Vagina (tissue), 2 donors: Measurements from ENCODE around the gene LMTK3.

ENCODE experiments used
- POLR2A ChIP-seq, 2 donors: fragments of 450-650 bp; IDR thresholded peaks; one replicate each; pipeline ENCODE4 v1.6.1; 2017; ENCODE audit warnings: antibody characterized with exemption in 2 of 2, mild to moderate bottlenecking in 2 of 2, moderate library complexity in 2 of 2
- POLR2AphosphoS5 ChIP-seq, 2 donors: sonication (generic); formaldehyde crosslinking; IDR thresholded peaks; one replicate each; pipeline ENCODE4 v1.9.0; 2017; ENCODE audit warnings: antibody characterized with exemption in 2 of 2, mild to moderate bottlenecking in 2 of 2, low read depth in 1 of 2; ENCODE audit not compliant: insufficient read depth in 1 of 2
- TF ChIP-seq, protein P1 (sequence below), 3 experiments: fragments of 450-650 bp in 2 of 3; fragments of 200-600 bp in 1 of 3; sonication (generic) in 1 of 3; IDR thresholded peaks; one replicate each; pipeline ENCODE4 v1.5.1; 2017 to 2019; ENCODE audit warnings: antibody characterized with exemption in 3 of 3, mild to moderate bottlenecking in 2 of 3, moderate library complexity in 2 of 3

- TF ChIP-seq, protein P1, sequence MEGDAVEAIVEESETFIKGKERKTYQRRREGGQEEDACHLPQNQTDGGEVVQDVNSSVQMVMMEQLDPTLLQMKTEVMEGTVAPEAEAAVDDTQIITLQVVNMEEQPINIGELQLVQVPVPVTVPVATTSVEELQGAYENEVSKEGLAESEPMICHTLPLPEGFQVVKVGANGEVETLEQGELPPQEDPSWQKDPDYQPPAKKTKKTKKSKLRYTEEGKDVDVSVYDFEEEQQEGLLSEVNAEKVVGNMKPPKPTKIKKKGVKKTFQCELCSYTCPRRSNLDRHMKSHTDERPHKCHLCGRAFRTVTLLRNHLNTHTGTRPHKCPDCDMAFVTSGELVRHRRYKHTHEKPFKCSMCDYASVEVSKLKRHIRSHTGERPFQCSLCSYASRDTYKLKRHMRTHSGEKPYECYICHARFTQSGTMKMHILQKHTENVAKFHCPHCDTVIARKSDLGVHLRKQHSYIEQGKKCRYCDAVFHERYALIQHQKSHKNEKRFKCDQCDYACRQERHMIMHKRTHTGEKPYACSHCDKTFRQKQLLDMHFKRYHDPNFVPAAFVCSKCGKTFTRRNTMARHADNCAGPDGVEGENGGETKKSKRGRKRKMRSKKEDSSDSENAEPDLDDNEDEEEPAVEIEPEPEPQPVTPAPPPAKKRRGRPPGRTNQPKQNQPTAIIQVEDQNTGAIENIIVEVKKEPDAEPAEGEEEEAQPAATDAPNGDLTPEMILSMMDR (IDR thresholded peaks at IDR 0.05), result no peak
- TF ChIP-seq POLR2A (IDR thresholded peaks at IDR 0.05) (no peak), POLR2AphosphoS5 (IDR thresholded peaks at IDR 0.05; ENCODE audit: insufficient read depth in 1 of 2, low read depth in 1 of 2) (no peak)
Observed at GRCh38 chr19:48456864-48457263, 54.8 kb downstream of the LMTK3 start.
